Peyer's patch (tissue), 4 donors: ENCODE results near the gene MPP7.

Experiments
- CTCF ChIP-seq, 6 experiments: fragments of 450-650 bp in 4 of 6; fragments of 200-600 bp in 2 of 6; sonication (generic) in 1 of 6; IDR thresholded peaks; one replicate each; pipeline ENCODE4 v1.5.1; 2017 to 2019; ENCODE audit warnings: antibody characterized with exemption in 6 of 6, mild to moderate bottlenecking in 3 of 6, moderate library complexity in 1 of 6
- POLR2A ChIP-seq, 2 donors: fragments of 450-650 bp; IDR thresholded peaks; one replicate each; pipeline ENCODE4 v1.5.1; 2017; ENCODE audit warnings: antibody characterized with exemption in 2 of 2, mild to moderate bottlenecking in 2 of 2, moderate library complexity in 2 of 2

GRCh38 chr10:28320799-28321198 is 17.9 kb upstream of the MPP7 start:
- TF ChIP-seq CTCF (IDR thresholded peaks at IDR 0.05) (no peak), POLR2A (IDR thresholded peaks at IDR 0.05) (no peak)
